Stimulated activated naive CD4-positive, alpha-beta T cell treated with Interleukin-2 at 50 U/mL for 16 hours (primary cell): ENCODE results near the gene PSMD12.
A peak's percentile ranks its signal among the peaks of the same experiment; 100 is the strongest.

Source experiments
- DNase-seq: peaks from one replicate; lab custom pipeline; 2025; lab: John Stamatoyannopoulos, UW

PSMD12 gene

GRCh38 chr17:67386965-67387551, 20.7 kb upstream of the PSMD12 start:
- peak; percentile 51 for DNase-seq

- no peak for DNase-seq
Observed at GRCh38 chr17:67385122-67385988, 19.0 kb upstream of the PSMD12 start.

GRCh38 chr17:67381929-67382257, 15.5 kb upstream of the PSMD12 start:
- DNase-seq = no peak

- no peak for DNase-seq
Observed at GRCh38 chr17:67379251-67379630, 12.9 kb upstream of the PSMD12 start.

GRCh38 chr17:67378454-67379250, 12.3 kb upstream of the PSMD12 start:
- peak; percentile 75 for DNase-seq

GRCh38 chr17:67377488-67378453, 11.4 kb upstream of the PSMD12 start:
- peak; percentile 51 for DNase-seq

- peak; percentile 84 for DNase-seq
Observed at GRCh38 chr17:67376737-67377487, 10.5 kb upstream of the PSMD12 start, which contains the start of gene PITPNC1. Gene PITPNC1, plus strand, starts transcription at chr17:67377281.

GRCh38 chr17:67376415-67376736, 10.0 kb upstream of the PSMD12 start:
- DNase-seq = no peak

GRCh38 chr17:67375716-67376115, 9.3 kb upstream of the PSMD12 start:
- DNase-seq = no peak

GRCh38 chr17:67375054-67375427, 8.7 kb upstream of the PSMD12 start:
- DNase-seq = no peak

GRCh38 chr17:67374329-67375053, 8.1 kb upstream of the PSMD12 start:
- DNase-seq = peak; percentile 83

- no peak for DNase-seq
Observed at GRCh38 chr17:67372751-67373150, 6.4 kb upstream of the PSMD12 start.

- DNase-seq = no peak
Observed at GRCh38 chr17:67369676-67370075, 3.3 kb upstream of the PSMD12 start.

GRCh38 chr17:67365738-67366192, 612 bp downstream of the PSMD12 start:
- DNase-seq = no peak

GRCh38 chr17:67364847-67365737, 1.3 kb downstream of the PSMD12 start:
- no peak for DNase-seq

- no peak for DNase-seq
Observed at GRCh38 chr17:67362173-67362572, 4.2 kb downstream of the PSMD12 start.

GRCh38 chr17:67360880-67361279, 5.5 kb downstream of the PSMD12 start:
- DNase-seq = no peak

- peak; percentile 25 for DNase-seq
Observed at GRCh38 chr17:67359960-67360791, 6.2 kb downstream of the PSMD12 start.
